ENCODE measurements around the gene TMEM109. TPM values are rescaled to one million over a fixed set of nuclear protein-coding genes. Genes with fewer than 3 reads are reported as not detected.

The TMEM109 gene
- polyA plus RNA-seq, 1 donor from 2014 or later = 1.8 TPM

- no peak overlapping the region for H3K4me2 ChIP-seq (ENCODE audit: low read length)
- no peak overlapping the region for H3K9ac ChIP-seq (ENCODE audit: low read length)
- H3K27ac ChIP-seq (ENCODE audit: low read length) = no peak overlapping the region
- no peaks in the 10 kb centered on the region for H3K79me2 ChIP-seq (replicated peaks; ENCODE audit: insufficient read depth, low read length)
- H4K20me1 ChIP-seq (ENCODE audit: insufficient read depth) = no peaks in the 10 kb centered on the region
- no peak overlapping the region for H2AFZ ChIP-seq (ENCODE audit: low read depth, low read length)
- TF ChIP-seq EP300 (conservative IDR thresholded peaks at IDR 0.05; ENCODE audit: poor library complexity, severe bottlenecking) (no peak), TAF1 (IDR thresholded peaks at IDR 0.05; ENCODE audit: low read depth) (no peak), CTCF (IDR thresholded peaks at IDR 0.05; ENCODE audit: poor library complexity, severe bottlenecking) (no peak), POLR2AphosphoS5 (IDR thresholded peaks at IDR 0.05) (no peak), EZH2 (IDR thresholded peaks at IDR 0.05; ENCODE audit: borderline replicate concordance, insufficient read depth, low read length, poor library complexity, severe bottlenecking) (no peak), MXI1 (conservative IDR thresholded peaks at IDR 0.05; ENCODE audit: poor library complexity, severe bottlenecking) (no peak), RAD21 (conservative IDR thresholded peaks at IDR 0.05) (no peak), REST (IDR thresholded peaks at IDR 0.05; ENCODE audit: borderline replicate concordance) (no peak), SMC3 (conservative IDR thresholded peaks at IDR 0.05; ENCODE audit: poor library complexity) (no peak)
- no peaks in the 10 kb centered on the region for H3K9me2 ChIP-seq (ENCODE audit: insufficient read depth, low read length)
- H3F3A ChIP-seq (ENCODE audit: insufficient read depth, low read length, poor library complexity, severe bottlenecking) = no peaks in the 10 kb centered on the region
- no peak overlapping the region for H3K4me3 ChIP-seq (ENCODE audit: low read length)
- no peaks in the 10 kb centered on the region for H3K36me3 ChIP-seq (ENCODE audit: insufficient read depth, low read length)
- peaks cover 17% of the 10 kb centered on the region for H3K27me3 ChIP-seq (ENCODE audit: insufficient read depth, low read depth, low read length)
- no peaks in the 10 kb centered on the region for H3K9me3 ChIP-seq (ENCODE audit: low read length)
Measured at GRCh38 chr11:60952742-60953170, 38.8 kb downstream of the TMEM109 start.

GRCh38 chr11:60953781-60954180 is 39.8 kb downstream of the TMEM109 start:
- H3K4me2 ChIP-seq (ENCODE audit: low read length) = no peak overlapping the region
- no peak for TF ChIP-seq TAF1 (IDR thresholded peaks at IDR 0.05; ENCODE audit: low read depth)
- TF ChIP-seq CTCF (IDR thresholded peaks at IDR 0.05; ENCODE audit: poor library complexity, severe bottlenecking) = no peak
- TF ChIP-seq MXI1 (conservative IDR thresholded peaks at IDR 0.05; ENCODE audit: poor library complexity, severe bottlenecking) = no peak
- no peak for TF ChIP-seq RAD21 (conservative IDR thresholded peaks at IDR 0.05)
- no peak overlapping the region for H3K4me3 ChIP-seq (ENCODE audit: low read length)
- no peaks in the 10 kb centered on the region for H3K79me2 ChIP-seq (replicated peaks; ENCODE audit: insufficient read depth, low read length)
- no peak overlapping the region for H3K9ac ChIP-seq (ENCODE audit: low read length)
- no peaks in the 10 kb centered on the region for H4K20me1 ChIP-seq (ENCODE audit: insufficient read depth)
- H3F3A ChIP-seq (ENCODE audit: insufficient read depth, low read length, poor library complexity, severe bottlenecking) = no peaks in the 10 kb centered on the region
- no peak overlapping the region for H3K27ac ChIP-seq (ENCODE audit: low read length)
- no peaks in the 10 kb centered on the region for H3K9me3 ChIP-seq (ENCODE audit: low read length)
- H3K9me2 ChIP-seq (ENCODE audit: insufficient read depth, low read length) = no peaks in the 10 kb centered on the region
- no peaks in the 10 kb centered on the region for H3K36me3 ChIP-seq (ENCODE audit: insufficient read depth, low read length)
- no peak overlapping the region for H2AFZ ChIP-seq (ENCODE audit: low read depth, low read length)
- peaks cover 17% of the 10 kb centered on the region for H3K27me3 ChIP-seq (ENCODE audit: insufficient read depth, low read depth, low read length)

All from neural cell (in vitro differentiated cells).